Smooth muscle cell (in vitro differentiated cells): ENCODE results near the gene RNU7-1. TPM values are rescaled to one million over a fixed set of nuclear protein-coding genes. Genes with fewer than 3 reads are reported as not detected.

Experiments used
- DNase-seq: peaks from one replicate; lab custom pipeline; 2025; ENCODE audit not compliant: unreplicated experiment; lab: John Stamatoyannopoulos, UW
- H2AFZ ChIP-seq: fragments of 200-600 bp; sonication (generic); 2 replicates; pipeline ENCODE4 v1.6.0; 2016; ENCODE audit warnings: antibody characterized with exemption, low read depth, mild to moderate bottlenecking
- H3F3A ChIP-seq: fragments of 200-600 bp; sonication (generic); 2 replicates; pipeline ENCODE4 v1.6.0; 2017; ENCODE audit warnings: antibody characterized with exemption, low read depth
- H3K27ac ChIP-seq: fragments of 200-600 bp; sonication (generic); 2 replicates; pipeline ENCODE4 v1.5.1; 2016; ENCODE audit warnings: low read depth, mild to moderate bottlenecking
- H3K27me3 ChIP-seq: fragments of 200-600 bp; sonication (generic); 2 replicates; pipeline ENCODE4 v1.6.1; 2016; ENCODE audit warnings: low read depth, mild to moderate bottlenecking
- H3K36me3 ChIP-seq: fragments of 200-600 bp; sonication (generic); 2 replicates; pipeline ENCODE4 v1.5.1; 2016; ENCODE audit warnings: low read depth
- H3K4me1 ChIP-seq: fragments of 200-600 bp; sonication (generic); 2 replicates; pipeline ENCODE4 v1.5.1; 2016; ENCODE audit warnings: low read depth
- H3K4me2 ChIP-seq: fragments of 200-600 bp; sonication (generic); 2 replicates; pipeline ENCODE4 v1.6.0; 2016; ENCODE audit warnings: mild to moderate bottlenecking
- H3K4me3 ChIP-seq: fragments of 200-600 bp; sonication (generic); 2 replicates; pipeline ENCODE4 v1.5.1; 2016; ENCODE audit warnings: mild to moderate bottlenecking
- H3K79me2 ChIP-seq: fragments of 200-600 bp; sonication (generic); 2 replicates; pipeline ENCODE4 v1.6.0; 2016; ENCODE audit warnings: low read depth, mild to moderate bottlenecking
- H3K9ac ChIP-seq: fragments of 200-600 bp; sonication (generic); 2 replicates; pipeline ENCODE4 v1.6.0; 2016; ENCODE audit warnings: low read depth
- H3K9me3 ChIP-seq: fragments of 200-600 bp; sonication (generic); replicated peaks from 2 replicates; pipeline ENCODE4 v1.5.1; 2016; ENCODE audit warnings: low read depth
- H4K20me1 ChIP-seq: fragments of 200-600 bp; sonication (generic); 2 replicates; pipeline ENCODE4 v1.6.0; 2016; ENCODE audit warnings: low read depth
- CTCF ChIP-seq: fragments of 200-600 bp; sonication (generic); IDR thresholded peaks from 2 replicates; pipeline ENCODE4 v1.5.1; 2017; ENCODE audit warnings: borderline replicate concordance, mild to moderate bottlenecking, antibody characterized with exemption; ENCODE audit not compliant: insufficient read depth, poor library complexity, severe bottlenecking
- WGBS: methylation state at CpG from one replicate; pipeline ENCODE4 v1.1.7; 2016; ENCODE audit warnings: low lambda C conversion rate; 5-methylcytosine and 5-hydroxymethylcytosine counted together
- polyA plus RNA-seq: library from polyadenylated mRNA; unstranded; fragments of >200 nt; fragmentation: Nextera tagmentation; extraction: Ambion mirVana; gene quantifications from 2 replicates; pipeline ENCODE4 v1.2.1, GENCODE V29; 2016
- total RNA-seq: library from RNA; depleted of rRNA; stranded (reverse); fragments of >200 nt; gene quantifications from 2 replicates; pipeline ENCODE4 v1.2.3, GENCODE V29; 2014

RNU7-1 gene
- total and polyA plus RNA-seq, 2 experiments from 2014 or later = not detected

- Histone ChIP-seq H3K27me3 (no peaks in the 10 kb centered on the region), H3K4me1 (peaks cover 24% of the 10 kb centered on the region), H4K20me1 (peaks cover 55% of the 10 kb centered on the region), H2AFZ (no peak overlapping the region), H3K27ac (peak overlapping the region; percentile 40), H3K4me2 (no peak overlapping the region), H3K79me2 (peaks cover 53% of the 10 kb centered on the region), H3K4me3 (no peak overlapping the region), H3F3A (peaks cover 46% of the 10 kb centered on the region), H3K9me3 (no peaks in the 10 kb centered on the region), H3K36me3 (no peaks in the 10 kb centered on the region), H3K9ac (no peak overlapping the region)
- WGBS = 93% methylated on average over 8 of the region's 8 CpGs
- no peak for DNase-seq
- no peak for TF ChIP-seq CTCF
These were observed 9.5 kb upstream of the RNU7-1 start for GRCh38 chr12:6934110-6934509.

- Histone ChIP-seq H3K9ac (no peak overlapping the region), H4K20me1 (peaks cover 40% of the 10 kb centered on the region), H3K4me3 (no peak overlapping the region), H3K79me2 (peaks cover 39% of the 10 kb centered on the region), H3K4me1 (peaks cover 11% of the 10 kb centered on the region), H3K27ac (peak overlapping the region; percentile 49), H3K27me3 (no peaks in the 10 kb centered on the region), H2AFZ (no peak overlapping the region), H3K9me3 (no peaks in the 10 kb centered on the region), H3K4me2 (no peak overlapping the region), H3K36me3 (no peaks in the 10 kb centered on the region), H3F3A (peaks cover 49% of the 10 kb centered on the region)
- TF ChIP-seq CTCF = no peak
- 64% methylated on average over 11 of the region's 14 CpGs for WGBS
- DNase-seq = no peak
These were observed 8.0 kb upstream of the RNU7-1 start for GRCh38 chr12:6935371-6936193.

- no peak overlapping the region for H3K9ac ChIP-seq
- WGBS = 95% methylated on average over 3 of the region's 3 CpGs
- H3F3A ChIP-seq = peaks cover 45% of the 10 kb centered on the region
- H3K79me2 ChIP-seq = peaks cover 32% of the 10 kb centered on the region
- H4K20me1 ChIP-seq = peaks cover 33% of the 10 kb centered on the region
- H3K4me2 ChIP-seq = no peak overlapping the region
- peak overlapping the region; percentile 61 for H3K27ac ChIP-seq
- DNase-seq = no peak
- no peak overlapping the region for H3K4me3 ChIP-seq
- no peak for TF ChIP-seq CTCF
- no peaks in the 10 kb centered on the region for H3K9me3 ChIP-seq
- no peaks in the 10 kb centered on the region for H3K27me3 ChIP-seq
- H3K4me1 ChIP-seq = peaks cover 11% of the 10 kb centered on the region
- H3K36me3 ChIP-seq = no peaks in the 10 kb centered on the region
- no peak overlapping the region for H2AFZ ChIP-seq
These were observed 7.4 kb upstream of the RNU7-1 start for GRCh38 chr12:6936194-6936635.
